Mucosa of descending colon (tissue), 3 donors: ENCODE results near the gene NMT1. TPM values are rescaled to one million over a fixed set of nuclear protein-coding genes. Genes with fewer than 3 reads are reported as not detected.
A peak's percentile ranks its signal among the peaks of the same experiment; 100 is the strongest.

Source experiments
- ATAC-seq: fragments of 200-7000 bp; cut with Tn5 transposase; one replicate; pipeline ENCODE4 v1.9.1; 2020; ENCODE audit warnings: mild to moderate bottlenecking, moderate library complexity
- DNase-seq, 3 donors: peaks; one replicate each; pipeline ENCODE4 v3.0.0-alpha.2; 2020
- H3K36me3 ChIP-seq: fragments of 200-600 bp; one replicate; pipeline ENCODE4 v1.8.0; 2021; ENCODE audit warnings: low read depth, mild to moderate bottlenecking
- H3K4me1 ChIP-seq: fragments of 200-600 bp; one replicate; pipeline ENCODE4 v1.8.0; 2021; ENCODE audit warnings: low read depth, mild to moderate bottlenecking
- H3K4me3 ChIP-seq: fragments of 200-600 bp; one replicate; pipeline ENCODE4 v1.8.0; 2021; ENCODE audit warnings: mild to moderate bottlenecking
- H3K9me3 ChIP-seq: fragments of 200-600 bp; one replicate; pipeline ENCODE4 v1.8.0; 2021; ENCODE audit warnings: mild to moderate bottlenecking
- intact Hi-C, 2 donors: fragments of 100-400 bp; cut with DNase I in 1 of 2; cut with micrococcal nuclease in 1 of 2; formaldehyde crosslinking; loops; one replicate each; pipeline versions ENCODE4 v1.11.0 to v1.11.1; 2022; cut with DNase I, micrococcal nuclease
- total RNA-seq, 3 donors: library from RNA; stranded (reverse); fragmentation: NEBNext Ultra II Directional in 2 of 3; extraction: Animal tissue kit (Norgen Biotek cat#: 25700) in 2 of 3; gene quantifications; one replicate each; pipeline versions ENCODE4 v1.2.1 to v1.2.4, GENCODE V29; 2021 to 2023
- TF ChIP-seq, protein P1 (sequence below): fragments of 200-600 bp; IDR thresholded peaks from one replicate; pipeline ENCODE4 v1.8.0; 2022; ENCODE audit warnings: antibody characterized with exemption, mild to moderate bottlenecking
- donor health status: DM: no; HTN: no; CAD: no; lungs with moderate emphysema.
- donor health status: DM: no; HTN: no; CAD: no.
- donor health status: DM: no; HTN: yes; CAD: no.

NMT1 gene
- total RNA-seq, 3 donors from 2014 or later, result 47.0 to 94.0 (median 76.1) TPM

DNA sequence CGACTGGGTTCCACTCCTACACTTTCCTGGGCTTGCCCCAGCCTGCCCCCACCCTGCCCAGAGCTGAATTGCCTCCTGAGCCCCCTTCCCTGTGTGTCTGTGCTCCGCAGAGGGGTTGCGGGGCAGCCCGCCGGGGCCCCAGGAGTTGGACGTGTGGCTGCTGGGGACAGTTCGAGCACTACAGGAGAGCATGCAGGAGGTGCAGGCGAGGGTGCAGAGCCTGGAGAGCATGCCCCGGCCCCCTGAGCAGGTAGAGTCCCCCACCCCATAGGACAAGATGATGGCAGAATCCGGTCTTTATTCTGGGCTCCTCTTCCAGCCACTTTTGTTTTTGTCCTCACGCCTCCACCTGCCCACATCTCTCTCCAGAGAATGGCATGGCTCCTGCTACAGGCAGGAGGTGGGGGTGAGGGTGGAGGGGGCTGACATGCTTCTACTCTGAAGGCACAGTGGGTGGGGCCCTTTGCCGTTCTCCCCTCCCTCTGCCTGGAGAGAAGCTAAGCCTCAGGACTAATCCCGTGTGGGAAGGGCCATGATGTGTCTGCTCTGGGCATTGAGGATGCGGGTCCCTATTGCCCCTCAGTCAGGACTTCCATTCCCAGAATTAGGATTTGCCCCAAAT is 77.9 kb downstream of the NMT1 start:
- intact Hi-C loops, result loop anchor here in 1 of 2 donors (10.0 kb wide), 1 partner anchor 56 kb away; no protein-coding TSS in a partner anchor
- ATAC-seq (no peak), DNase-seq (peak in 1 of 3 donors; percentile 29)
- Histone ChIP-seq H3K4me3 (no peak overlapping the region), H3K9me3 (no peaks in the 10 kb centered on the region), H3K4me1 (peaks cover 24% of the 10 kb centered on the region), H3K36me3 (no peaks in the 10 kb centered on the region)
- TF ChIP-seq, protein P1, sequence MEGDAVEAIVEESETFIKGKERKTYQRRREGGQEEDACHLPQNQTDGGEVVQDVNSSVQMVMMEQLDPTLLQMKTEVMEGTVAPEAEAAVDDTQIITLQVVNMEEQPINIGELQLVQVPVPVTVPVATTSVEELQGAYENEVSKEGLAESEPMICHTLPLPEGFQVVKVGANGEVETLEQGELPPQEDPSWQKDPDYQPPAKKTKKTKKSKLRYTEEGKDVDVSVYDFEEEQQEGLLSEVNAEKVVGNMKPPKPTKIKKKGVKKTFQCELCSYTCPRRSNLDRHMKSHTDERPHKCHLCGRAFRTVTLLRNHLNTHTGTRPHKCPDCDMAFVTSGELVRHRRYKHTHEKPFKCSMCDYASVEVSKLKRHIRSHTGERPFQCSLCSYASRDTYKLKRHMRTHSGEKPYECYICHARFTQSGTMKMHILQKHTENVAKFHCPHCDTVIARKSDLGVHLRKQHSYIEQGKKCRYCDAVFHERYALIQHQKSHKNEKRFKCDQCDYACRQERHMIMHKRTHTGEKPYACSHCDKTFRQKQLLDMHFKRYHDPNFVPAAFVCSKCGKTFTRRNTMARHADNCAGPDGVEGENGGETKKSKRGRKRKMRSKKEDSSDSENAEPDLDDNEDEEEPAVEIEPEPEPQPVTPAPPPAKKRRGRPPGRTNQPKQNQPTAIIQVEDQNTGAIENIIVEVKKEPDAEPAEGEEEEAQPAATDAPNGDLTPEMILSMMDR, result no peak

- no peak for ATAC-seq
- no peaks in the 10 kb centered on the region for H3K36me3 ChIP-seq
- no peaks in the 10 kb centered on the region for H3K9me3 ChIP-seq
- TF ChIP-seq, protein P1, result no peak
- H3K4me3 ChIP-seq, result no peak overlapping the region
- intact Hi-C loops, result loop anchor here in 1 of 2 donors (10.0 kb wide), 1 partner anchor 55 kb away; no protein-coding TSS in a partner anchor
- DNase-seq, result peak in 1 of 3 donors; percentile 12
- H3K4me1 ChIP-seq, result peaks cover 28% of the 10 kb centered on the region
Observed at GRCh38 chr17:45139533-45139920, 78.4 kb downstream of the NMT1 start.

- TF ChIP-seq, protein P1, result no peak
- Histone ChIP-seq H3K4me1 (peaks cover 24% of the 10 kb centered on the region), H3K9me3 (no peaks in the 10 kb centered on the region), H3K4me3 (no peak overlapping the region), H3K36me3 (no peaks in the 10 kb centered on the region)
- DNase-seq (peak in 1 of 3 donors; percentile 23), ATAC-seq (no peak)
- intact Hi-C loops, result no loop called here
Observed at GRCh38 chr17:45143094-45143670, 82.1 kb downstream of the NMT1 start.

DNA sequence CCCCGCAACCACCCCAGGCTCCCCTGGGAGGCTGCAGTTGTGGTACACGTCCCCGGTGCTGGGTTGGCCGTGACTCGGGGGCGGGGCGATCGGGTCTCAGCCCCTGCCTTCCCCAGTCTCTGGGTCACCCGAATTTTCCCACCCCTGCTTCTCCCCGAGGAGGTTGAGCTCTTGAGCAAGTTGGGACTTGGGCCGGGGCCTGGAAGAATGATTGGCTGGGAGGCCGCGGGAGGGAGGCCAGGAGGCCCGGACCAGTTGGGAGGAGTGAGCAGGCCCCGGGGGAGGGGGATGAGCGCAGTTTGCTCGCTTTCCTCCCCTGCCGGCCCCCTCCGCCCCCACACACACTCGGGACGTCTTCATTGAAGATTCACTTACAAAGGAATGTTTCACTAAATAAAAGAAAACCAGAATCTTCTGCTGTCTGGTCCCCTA is 82.7 kb downstream of the NMT1 start:
- H3K9me3 ChIP-seq, result no peaks in the 10 kb centered on the region
- H3K4me1 ChIP-seq, result peaks cover 22% of the 10 kb centered on the region
- DNase-seq (peak; percentile 73 to 87 (median 79)), ATAC-seq (no peak)
- no peak overlapping the region for H3K4me3 ChIP-seq
- TF ChIP-seq, protein P1, result no peak
- H3K36me3 ChIP-seq, result no peaks in the 10 kb centered on the region
- intact Hi-C loops, result no loop called here

GRCh38 chr17:45144199-45145034 is 83.3 kb downstream of the NMT1 start:
- intact Hi-C loops, result no loop called here
- DNase-seq, result peak; percentile 64 to 74 (median 73)
- Histone ChIP-seq H3K36me3 (no peaks in the 10 kb centered on the region), H3K9me3 (no peaks in the 10 kb centered on the region), H3K4me3 (no peak overlapping the region), H3K4me1 (peaks cover 22% of the 10 kb centered on the region)
- no peak for ATAC-seq
- TF ChIP-seq, protein P1, result no peak
